ENCODE data around the gene OR6B2.

Gene OR6B2

GRCh38 chr2:239990966-239991365, 39.3 kb downstream of the OR6B2 start:
- no peak overlapping the region for H3K9ac ChIP-seq (ENCODE audit: low read depth, low read length, poor library complexity, severe bottlenecking)

GRCh38 chr2:239985356-239985755, 44.9 kb downstream of the OR6B2 start:
- Histone ChIP-seq H3K9me2 (replicated peaks; ENCODE audit: low read depth, low read length) (no peaks in the 10 kb centered on the region), H3K4me3 (ENCODE audit: low read length, poor library complexity, severe bottlenecking) (no peak overlapping the region), H2AFZ (ENCODE audit: low read length) (no peak overlapping the region), H4K20me1 (ENCODE audit: insufficient read depth, low read length, poor library complexity, severe bottlenecking) (no peaks in the 10 kb centered on the region), H3K4me2 (ENCODE audit: low read depth, low read length, poor library complexity, severe bottlenecking) (no peak overlapping the region), H3F3A (ENCODE audit: low read depth) (no peaks in the 10 kb centered on the region), H3K9me3 (ENCODE audit: insufficient read depth, low read depth, low read length) (no peaks in the 10 kb centered on the region), H3K27me3 (ENCODE audit: insufficient read depth, low read length, poor library complexity, severe bottlenecking) (no peaks in the 10 kb centered on the region), H3K36me3 (ENCODE audit: insufficient read depth, low read length) (peaks cover 54% of the 10 kb centered on the region; the same call in 1 of the 2 replicates), H3K79me2 (ENCODE audit: insufficient read depth, low read length) (no peaks in the 10 kb centered on the region), H3K9ac (ENCODE audit: low read depth, low read length, poor library complexity, severe bottlenecking) (no peak overlapping the region), H3K4me1 (ENCODE audit: insufficient read depth, low read length, poor library complexity, severe bottlenecking) (no peaks in the 10 kb centered on the region)
- no peak for TF ChIP-seq CTCF (conservative IDR thresholded peaks at IDR 0.05; ENCODE audit: low read length)
- TF ChIP-seq EZH2phosphoT487 (IDR thresholded peaks at IDR 0.05; ENCODE audit: borderline replicate concordance), result no peak

More at GRCh38 chr2:239990966-239991365, 39.3 kb downstream of the OR6B2 start:
- H3K27me3 ChIP-seq (ENCODE audit: insufficient read depth, low read length, poor library complexity, severe bottlenecking), result no peaks in the 10 kb centered on the region
- no peaks in the 10 kb centered on the region for H3F3A ChIP-seq (ENCODE audit: low read depth)
- H2AFZ ChIP-seq (ENCODE audit: low read length), result no peak overlapping the region
- peaks cover 44% of the 10 kb centered on the region; the same call in 1 of the 2 replicates for H3K36me3 ChIP-seq (ENCODE audit: insufficient read depth, low read length)
- H3K9me3 ChIP-seq (ENCODE audit: insufficient read depth, low read depth, low read length), result no peaks in the 10 kb centered on the region
- no peak overlapping the region for H3K4me3 ChIP-seq (ENCODE audit: low read length, poor library complexity, severe bottlenecking)
- H3K4me2 ChIP-seq (ENCODE audit: low read depth, low read length, poor library complexity, severe bottlenecking), result no peak overlapping the region
- no peaks in the 10 kb centered on the region for H3K9me2 ChIP-seq (replicated peaks; ENCODE audit: low read depth, low read length)
- H3K4me1 ChIP-seq (ENCODE audit: insufficient read depth, low read length, poor library complexity, severe bottlenecking), result no peaks in the 10 kb centered on the region
- TF ChIP-seq EZH2phosphoT487 (IDR thresholded peaks at IDR 0.05; ENCODE audit: borderline replicate concordance), result no peak
- no peak for TF ChIP-seq CTCF (conservative IDR thresholded peaks at IDR 0.05; ENCODE audit: low read length)
- no peaks in the 10 kb centered on the region for H4K20me1 ChIP-seq (ENCODE audit: insufficient read depth, low read length, poor library complexity, severe bottlenecking)
- no peaks in the 10 kb centered on the region for H3K79me2 ChIP-seq (ENCODE audit: insufficient read depth, low read length)

GRCh38 chr2:239984421-239985194, 45.6 kb downstream of the OR6B2 start:
- Histone ChIP-seq H2AFZ (ENCODE audit: low read length) (no peak overlapping the region), H3K79me2 (ENCODE audit: insufficient read depth, low read length) (no peaks in the 10 kb centered on the region), H4K20me1 (ENCODE audit: insufficient read depth, low read length, poor library complexity, severe bottlenecking) (no peaks in the 10 kb centered on the region), H3K27me3 (ENCODE audit: insufficient read depth, low read length, poor library complexity, severe bottlenecking) (no peaks in the 10 kb centered on the region), H3K4me1 (ENCODE audit: insufficient read depth, low read length, poor library complexity, severe bottlenecking) (no peaks in the 10 kb centered on the region), H3K9me3 (ENCODE audit: insufficient read depth, low read depth, low read length) (no peaks in the 10 kb centered on the region), H3F3A (ENCODE audit: low read depth) (no peaks in the 10 kb centered on the region), H3K4me2 (ENCODE audit: low read depth, low read length, poor library complexity, severe bottlenecking) (no peak overlapping the region), H3K9me2 (replicated peaks; ENCODE audit: low read depth, low read length) (no peaks in the 10 kb centered on the region), H3K36me3 (ENCODE audit: insufficient read depth, low read length) (peaks cover 52% of the 10 kb centered on the region; the same call in 1 of the 2 replicates), H3K9ac (ENCODE audit: low read depth, low read length, poor library complexity, severe bottlenecking) (no peak overlapping the region), H3K4me3 (ENCODE audit: low read length, poor library complexity, severe bottlenecking) (no peak overlapping the region)
- TF ChIP-seq CTCF (conservative IDR thresholded peaks at IDR 0.05; ENCODE audit: low read length) (no peak), EZH2phosphoT487 (IDR thresholded peaks at IDR 0.05; ENCODE audit: borderline replicate concordance) (no peak)
